Heart right ventricle (tissue), 16 donors: Measurements from ENCODE around the gene MAL. TPM values are rescaled to one million over a fixed set of nuclear protein-coding genes. Genes with fewer than 3 reads are reported as not detected.

Experiments used
- ATAC-seq, 8 donors: fragments of 200-7000 bp; cut with Tn5 transposase; one replicate each; pipeline ENCODE4 v1.9.1; 2020; ENCODE audit warnings: mild to moderate bottlenecking in 8 of 8, moderate library complexity in 8 of 8, moderate number of reproducible peaks in 1 of 8
- DNase-seq, 2 donors: peaks; one replicate each; pipeline ENCODE4 v3.0.0-alpha.2; 2020
- H3K27ac ChIP-seq, 10 donors: fragments of 200-600 bp; sonication (generic) in 2 of 10; one replicate each; pipeline versions ENCODE4 v1.5.0 to v1.8.0; 2020 to 2022; ENCODE audit warnings: mild to moderate bottlenecking in 3 of 10
- H3K27me3 ChIP-seq, 7 donors: fragments of 200-600 bp; one replicate each; pipeline ENCODE4 v1.8.0; 2021 to 2022; ENCODE audit warnings: mild to moderate bottlenecking in 2 of 7
- H3K36me3 ChIP-seq, 9 donors: fragments of 200-600 bp; sonication (generic) in 1 of 9; one replicate each; pipeline versions ENCODE4 v1.5.0 to v1.8.0; 2020 to 2022; ENCODE audit warnings: mild to moderate bottlenecking in 2 of 9
- H3K4me1 ChIP-seq, 9 donors: fragments of 200-600 bp; sonication (generic) in 1 of 9; one replicate each; pipeline versions ENCODE4 v1.5.0 to v1.8.0; 2020 to 2022; ENCODE audit warnings: mild to moderate bottlenecking in 4 of 9
- H3K4me3 ChIP-seq, 10 donors: fragments of 200-600 bp; sonication (generic) in 2 of 10; one replicate each; pipeline versions ENCODE4 v1.5.0 to v1.8.0; 2020 to 2022; ENCODE audit warnings: mild to moderate bottlenecking in 7 of 10, moderate library complexity in 2 of 10
- H3K9me3 ChIP-seq, 11 donors: fragments of 200-600 bp in 10 of 11; sonication (generic) in 2 of 11; one replicate each; pipeline versions ENCODE4 v1.5.0 to v1.8.0; 2013 to 2022; ENCODE audit warnings: mild to moderate bottlenecking in 2 of 11, control low read depth in 1 of 11, moderate library complexity in 1 of 11
- CTCF ChIP-seq, 9 donors: fragments of 200-600 bp; sonication (generic) in 2 of 9; IDR thresholded peaks; one replicate each; pipeline versions ENCODE4 v1.5.0 to v1.8.0; 2021 to 2022; ENCODE audit warnings: antibody characterized with exemption in 9 of 9, mild to moderate bottlenecking in 5 of 9, moderate library complexity in 1 of 9
- WGBS, 2 donors: extraction: QIAGEN DNeasy Blood & Tissue Kit; methylation state at CpG; one replicate each; pipeline ENCODE4 v1.1.7; 2013; ENCODE audit warnings: inconsistent platforms in 1 of 2; 5-methylcytosine and 5-hydroxymethylcytosine counted together
- intact Hi-C, 10 donors: fragments of 100-400 bp; cut with DNase I; formaldehyde crosslinking; loops; one replicate each; pipeline versions ENCODE4 v1.11.1 to v1.14.2; 2022
- polyA plus RNA-seq, 2 donors: library from polyadenylated mRNA; stranded (reverse); fragments of 200-250 nt; gene quantifications; one replicate each; pipeline ENCODE4 v1.2.3, GENCODE V29; 2013
- total RNA-seq, 10 donors: library from RNA; stranded (reverse); fragmentation: NEBNext Ultra II Directional in 3 of 10; extraction: Animal tissue kit (Norgen Biotek cat#: 25700) in 3 of 10; gene quantifications; one replicate each; pipeline versions ENCODE4 v1.2.1 to v1.2.4, GENCODE V29; 2021 to 2023
- donor health status: Arrhythmogenic right ventricular cardiomyopathy.
- donor health status: ischemic (EF 13 %, LVEDD 7.1; RV severe dilation, severe dysfunction).
- donor health status: healthy with polysubstance abuse.
- donor health status: DM: no; HTN: yes; CAD: no.
- donor health status: DM: no; HTN: no; CAD: no.
- donor health status: ischemic (EF 25% LVEDD 6.9; RV normal size, moderate dysfunction).
- donor health status: ischemic (EF 25% LVEDD 5.7; RV mildly dilated, moderate dysfunction).
- donor health status: healthy.
- donor health status: DM: yes; HTN: yes; CAD: no.
- donor health status: Ischemic cardiomyopathy.
- donor health status: ischemic (EF 35%, LVEDD 5.7; RV mildly dilated, moderate dysfunction).
- donor health status: nonischemic (EF 11% LVEDD 7.7; RV severe dilation, severe dysfunction).
- donor health status: DM: yes; HTN: yes; CAD: no.
- donor health status: PGD.
- donor health status: ischemic (EF 29% LVEDD 5.4; RV normal size, mild dysfunction).
- donor health status: nonischemic (EF 23%, LVEDD 6.1; RV moderate dilation, normal function).

MAL gene
- total and polyA plus RNA-seq, 12 donors = 1.5 to 10.5 (median 3.6) TPM

GRCh38 chr2:94997981-94998930 is 27.3 kb upstream of the MAL start:
- WGBS, 2 donors = 20 to 22% methylated on average over 54 of the region's 54 CpGs
- no peaks in the 10 kb centered on the region for H3K4me1 ChIP-seq
- ATAC-seq (peak in 2 of 8 donors; percentile 36), DNase-seq (no peak)
- H3K9me3 ChIP-seq = no peaks in the 10 kb centered on the region
- H3K27ac ChIP-seq = no peak overlapping the region
- peak in 1 of 9 donors; percentile 21 for TF ChIP-seq CTCF (IDR thresholded peaks at IDR 0.05)
- peak overlapping the region in 5 of 10 donors; percentile 12 to 33 (median 23) for H3K4me3 ChIP-seq
- intact Hi-C loops = no loop called here
- H3K27me3 ChIP-seq = peaks cover 0 to 52% (median 40%) of the 10 kb centered on the region in 7 donors
- no peaks in the 10 kb centered on the region for H3K36me3 ChIP-seq

GRCh38 chr2:94999431-94999883 is 26.1 kb upstream of the MAL start:
- intact Hi-C loops = no loop called here
- Histone ChIP-seq H3K9me3 (no peaks in the 10 kb centered on the region), H3K27ac (no peak overlapping the region), H3K36me3 (no peaks in the 10 kb centered on the region), H3K4me1 (no peaks in the 10 kb centered on the region), H3K27me3 (peaks cover 0 to 55% (median 40%) of the 10 kb centered on the region in 7 donors), H3K4me3 (no peak overlapping the region)
- DNase-seq (no peak), ATAC-seq (no peak)
- TF ChIP-seq CTCF (IDR thresholded peaks at IDR 0.05) = no peak
- WGBS, 2 donors = 90 to 93% methylated on average over 7 of the region's 7 CpGs

GRCh38 chr2:95001051-95001562 is 24.4 kb upstream of the MAL start:
- no peak for TF ChIP-seq CTCF (IDR thresholded peaks at IDR 0.05)
- Histone ChIP-seq H3K36me3 (no peaks in the 10 kb centered on the region), H3K9me3 (no peaks in the 10 kb centered on the region), H3K4me1 (no peaks in the 10 kb centered on the region), H3K27me3 (peaks cover 0 to 56% (median 30%) of the 10 kb centered on the region in 7 donors), H3K4me3 (no peak overlapping the region), H3K27ac (no peak overlapping the region)
- no peak for ATAC-seq
- DNase-seq = no peak
- intact Hi-C loops = no loop called here
- 75 to 78% methylated on average over 5 of the region's 5 CpGs for WGBS, 2 donors

- no peak for TF ChIP-seq CTCF (IDR thresholded peaks at IDR 0.05)
- no peaks in the 10 kb centered on the region for H3K4me1 ChIP-seq
- WGBS, 2 donors = 90 to 96% methylated on average over 2 of the region's 2 CpGs
- DNase-seq = no peak
- intact Hi-C loops = no loop called here
- no peak overlapping the region for H3K27ac ChIP-seq
- no peak overlapping the region for H3K4me3 ChIP-seq
- peaks cover 0 to 53% (median 30%) of the 10 kb centered on the region in 7 donors for H3K27me3 ChIP-seq
- no peaks in the 10 kb centered on the region for H3K36me3 ChIP-seq
- ATAC-seq = no peak
- no peaks in the 10 kb centered on the region for H3K9me3 ChIP-seq
Measured at GRCh38 chr2:95001701-95002100, 23.8 kb upstream of the MAL start.
